D721Med (cell line): Measurements from ENCODE around the gene PEMT.

Experiments
- DNase-seq: peaks from one replicate; pipeline ENCODE4 v3.0.0; 2011; ENCODE audit warnings: low spot score; ENCODE audit not compliant: insufficient read length
- FAIRE-seq: peaks from 2 replicates; lab custom pipeline; 2011; peaks lifted over from hg19 to GRCh38; lab: Jason Lieb, UNC
- CTCF ChIP-seq: IDR thresholded peaks from 2 replicates; pipeline ENCODE4 v1.5.1; 2012; ENCODE audit warnings: mild to moderate bottlenecking, control low read depth; ENCODE audit not compliant: insufficient read depth; ENCODE audit errors: missing control alignments

PEMT gene

GRCh38 chr17:17539591-17539990, 51.9 kb downstream of the PEMT start:
- FAIRE-seq (no peak), DNase-seq (no peak)
- no peak for TF ChIP-seq CTCF

GRCh38 chr17:17538417-17539391, 52.8 kb downstream of the PEMT start:
- no peak for FAIRE-seq
- TF ChIP-seq CTCF = no peak
- DNase-seq = no peak

- FAIRE-seq (no peak), DNase-seq (no peak)
- no peak for TF ChIP-seq CTCF
Measured at GRCh38 chr17:17537311-17538099, 54.0 kb downstream of the PEMT start.

GRCh38 chr17:17536702-17537101, 54.8 kb downstream of the PEMT start:
- no peak for TF ChIP-seq CTCF
- no peak for FAIRE-seq
- no peak for DNase-seq

- FAIRE-seq = no peak
- TF ChIP-seq CTCF = no peak
- no peak for DNase-seq
Measured at GRCh38 chr17:17535957-17536356, 55.6 kb downstream of the PEMT start.

GRCh38 chr17:17533901-17534441, 57.5 kb downstream of the PEMT start:
- DNase-seq = no peak
- FAIRE-seq = no peak
- TF ChIP-seq CTCF = no peak
